HG03139 (cell line): ENCODE data around the gene PRAMEF7.
"Not testable (repeated sequence)": the region's sequence is repeated elsewhere in the genome, so short reads cannot be mapped to it uniquely, and the experiment has no call there.

ENCODE experiments used
- ATAC-seq: cut with Tn5 transposase; IDR thresholded peaks from one replicate; pipeline ENCODE4 v1.9.1; 2021; ENCODE audit not compliant: unreplicated experiment

PRAMEF7 gene

DNA sequence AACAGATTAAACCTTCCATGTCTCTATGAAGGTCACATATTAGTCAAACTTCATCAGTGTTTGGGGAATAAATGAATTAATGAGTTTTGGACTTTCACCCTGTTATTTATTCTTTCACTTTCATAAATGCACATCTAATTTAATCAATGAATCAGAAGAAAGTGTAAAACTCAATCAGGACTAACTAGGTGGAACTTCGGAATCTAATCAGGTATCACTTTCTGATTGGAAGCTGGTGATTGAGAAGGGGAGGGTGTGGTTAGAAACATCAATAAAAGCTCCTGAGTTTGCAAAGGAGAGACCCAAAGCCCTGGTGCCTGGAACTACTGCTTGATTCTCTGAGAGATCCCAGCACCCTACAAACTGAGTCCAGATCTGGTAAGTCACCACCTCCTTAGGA, at the start of gene PRAMEF7:
PRAMEF7 (plus strand) TSS at position 301 of the 400 bp plus-strand sequence. CDS start 1,083 bp downstream, outside the sequence.
- not testable (repeated sequence) for ATAC-seq

GRCh38 chr1:12878453-12878852, 38.0 kb upstream of the PRAMEF7 start:
- ATAC-seq: not testable (repeated sequence)

DNA sequence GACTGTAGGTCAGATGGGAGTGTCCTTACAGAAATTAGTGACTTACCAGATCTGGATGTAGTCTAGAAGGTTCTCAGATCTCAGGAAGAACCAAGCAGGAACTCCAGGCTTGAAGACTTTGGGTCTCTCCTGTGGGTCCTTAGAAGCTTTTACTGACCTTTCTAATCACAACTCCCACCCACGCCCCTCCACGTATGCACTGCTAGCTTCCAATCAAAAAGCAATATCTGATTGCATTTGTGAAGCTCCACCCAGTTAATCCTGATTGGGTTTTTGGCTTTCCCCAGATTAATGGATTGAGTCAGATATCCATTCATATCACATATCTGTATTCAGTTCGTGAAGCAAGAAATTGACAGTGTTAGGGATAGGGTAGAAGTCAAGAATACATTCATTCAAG, 30.3 kb upstream of the PRAMEF7 start, which contains the start of gene PRAMEF4:
PRAMEF4 (minus strand) TSS at position 101 of the 400 bp plus-strand sequence. CDS start 2,807 bp downstream, outside the sequence.
- not testable (repeated sequence) for ATAC-seq

DNA sequence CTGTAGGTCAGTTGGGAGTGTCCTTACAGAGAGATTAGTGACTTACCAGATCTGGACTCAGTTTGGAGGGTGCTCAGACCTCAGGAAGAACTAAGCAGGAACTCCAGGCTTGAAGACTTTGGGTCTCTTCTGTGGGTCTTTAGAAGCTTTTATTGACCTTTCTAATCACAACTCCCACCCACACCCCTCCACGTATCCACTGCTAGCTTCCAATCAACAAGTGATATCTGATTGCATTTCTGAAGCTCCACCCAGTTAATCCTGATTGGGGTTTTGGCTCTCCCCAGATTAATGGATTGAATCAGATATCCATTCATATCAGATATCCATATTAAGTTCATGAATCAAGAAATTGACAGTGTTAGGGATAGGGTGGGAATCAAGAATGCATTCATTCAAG, 18.2 kb upstream of the PRAMEF7 start, which contains the start of gene PRAMEF10:
PRAMEF10 (minus strand) TSS at position 101 of the 400 bp plus-strand sequence. CDS start 2,423 bp downstream, outside the sequence.
- not testable (repeated sequence) for ATAC-seq

DNA sequence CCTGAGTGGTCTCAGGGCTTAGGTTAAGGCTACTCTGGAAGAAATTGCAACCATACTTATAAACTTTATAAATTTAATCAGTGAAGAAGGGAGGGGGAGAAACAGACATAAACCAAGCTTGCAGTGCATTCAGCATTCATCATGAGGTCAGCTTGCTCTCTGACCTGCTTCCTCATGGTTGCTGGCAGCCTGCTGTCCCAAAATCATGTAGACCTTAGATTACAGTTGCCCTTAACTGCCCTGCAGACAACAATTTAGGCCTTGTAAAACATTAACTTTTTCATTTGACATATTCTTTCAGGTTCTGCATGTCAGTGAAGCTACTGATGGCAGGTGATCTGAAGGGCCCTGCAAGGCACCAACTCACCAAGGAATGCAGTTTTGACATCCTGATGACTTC, 17.2 kb upstream of the PRAMEF7 start:
- ATAC-seq: not testable (repeated sequence)

DNA sequence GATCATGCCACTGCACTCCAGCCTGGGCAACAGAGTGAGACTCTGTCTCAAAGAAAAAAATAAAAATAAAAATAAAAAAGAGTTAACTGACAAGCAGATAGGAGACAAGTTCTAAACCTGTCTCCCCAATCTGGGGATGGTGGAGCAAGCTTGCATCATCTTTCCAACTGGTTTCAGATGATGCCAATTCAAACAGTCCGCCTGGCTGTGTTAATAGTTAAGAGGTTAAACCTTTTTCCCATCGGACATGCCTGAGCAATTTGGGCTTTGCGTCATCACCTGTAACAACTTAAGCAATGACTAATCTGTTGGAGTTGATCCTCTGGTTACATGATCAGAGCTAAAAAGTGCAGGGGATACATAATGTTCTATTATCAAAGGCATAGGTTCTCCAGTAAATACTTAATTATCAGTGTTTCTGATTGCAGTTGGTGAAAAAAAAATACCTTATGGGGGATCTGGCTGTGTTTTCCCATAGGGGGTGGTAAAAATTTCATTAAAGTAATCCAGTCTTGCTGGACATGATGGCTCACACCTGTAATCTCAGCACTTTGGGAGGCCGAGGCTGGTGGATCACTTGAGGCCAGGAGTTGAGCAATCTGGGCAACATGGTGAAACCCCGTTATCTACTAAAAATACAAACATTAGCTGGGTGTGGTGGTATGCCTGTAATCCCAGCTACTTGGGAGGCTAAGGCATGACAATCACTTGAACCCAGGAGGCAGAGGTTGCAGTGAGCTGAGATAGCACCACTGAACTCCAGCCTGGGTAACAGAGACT, 12.4 kb upstream of the PRAMEF7 start:
- not testable (repeated sequence) for ATAC-seq

DNA sequence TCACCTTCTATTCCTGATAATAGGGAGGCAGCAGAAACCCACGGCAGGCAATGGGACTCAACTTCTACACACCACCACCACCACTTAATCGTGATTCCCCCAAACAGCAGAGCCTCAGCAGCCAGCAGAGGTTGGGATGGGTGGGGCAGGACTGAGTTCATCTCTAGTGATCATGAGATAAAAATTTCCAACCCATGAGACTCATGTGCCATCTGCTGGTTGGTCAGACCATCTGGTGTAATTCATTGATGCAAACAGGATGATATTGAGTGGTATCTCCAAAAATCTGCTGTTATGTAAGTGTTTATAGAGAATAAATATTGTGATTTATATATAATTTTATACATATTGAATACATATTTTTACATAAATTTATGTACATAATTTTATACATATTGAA, 5.3 kb downstream of the PRAMEF7 start:
- ATAC-seq: not testable (repeated sequence)

DNA sequence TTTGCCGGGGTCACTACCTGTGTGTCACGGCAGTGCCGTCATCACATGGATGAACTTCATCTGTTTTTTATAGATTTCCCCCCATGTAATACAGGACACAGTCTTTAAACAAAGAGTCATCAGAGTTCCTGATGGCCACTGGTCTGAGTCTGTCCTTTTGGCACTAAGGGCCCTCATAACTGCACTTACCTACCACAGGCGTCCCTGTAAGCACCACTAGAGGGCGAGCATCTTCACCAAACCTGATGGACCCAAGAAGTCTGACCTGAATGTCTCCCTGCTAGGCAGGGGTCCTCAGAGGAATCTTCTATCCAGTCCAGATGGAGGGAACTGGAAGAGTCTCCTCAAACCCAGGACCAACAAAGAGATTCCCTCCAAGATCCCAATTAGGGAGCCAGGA, 8.0 kb downstream of the PRAMEF7 start:
- ATAC-seq: not testable (repeated sequence)

- ATAC-seq: not testable (repeated sequence)
Observed at GRCh38 chr1:12947480-12947879, 31.1 kb downstream of the PRAMEF7 start, which contains the start of gene PRAMEF6. PRAMEF6 (minus strand) TSS chr1:12947580; CDS start chr1:12942518, 5,062 bp downstream.
